Measurements from ENCODE around the gene LYAR. TPM values are rescaled to one million over a fixed set of nuclear protein-coding genes. Genes with fewer than 3 reads are reported as not detected.
"Not testable (repeated sequence)": the region's sequence is repeated elsewhere in the genome, so short reads cannot be mapped to it uniquely, and the experiment has no call there.

The LYAR gene
- total RNA-seq, 1 experiment from 2014 or later = 49.3 TPM

- DNase-seq (ENCODE audit: low spot score) = no peak
- no peaks in the 10 kb centered on the region for H3K36me3 ChIP-seq (ENCODE audit: insufficient read depth, low read length, poor library complexity, severe bottlenecking)
- CTCF ChIA-PET = no interaction called here
- no peaks in the 10 kb centered on the region for H3K4me1 ChIP-seq (ENCODE audit: insufficient read depth, low read length, poor library complexity, severe bottlenecking)
- no peak overlapping the region for H3K27ac ChIP-seq (ENCODE audit: low read depth, low read length, poor library complexity, severe bottlenecking)
- BruUV-seq (replicated peaks) = no TSS peak
- no peaks in the 10 kb centered on the region for H3K9me3 ChIP-seq (ENCODE audit: low read depth, low read length, poor library complexity, severe bottlenecking)
- intact Hi-C loops (cut with micrococcal nuclease; ENCODE audit: unreplicated experiment) = loop anchor here (10.0 kb wide), 1 partner anchor 181 kb away; no protein-coding TSS in a partner anchor
- H3K4me3 ChIP-seq (ENCODE audit: low read depth, low read length, poor library complexity, severe bottlenecking) = no peak overlapping the region
- no peak for TF ChIP-seq CTCF (conservative IDR thresholded peaks at IDR 0.05; ENCODE audit: low read depth, low read length)
- no peak for TF ChIP-seq EZH2 (IDR thresholded peaks at IDR 0.05; ENCODE audit: borderline replicate concordance, low read depth, low read length, poor library complexity, severe bottlenecking)
- POLR2A ChIA-PET (ENCODE audit: low non-redundant PET) = no interaction called here
- no peaks in the 10 kb centered on the region for H3K27me3 ChIP-seq (replicated peaks; ENCODE audit: insufficient read depth, low read depth, low read length, poor library complexity)
These were observed 35.8 kb downstream of the LYAR start for GRCh38 chr4:4254199-4254598.

GRCh38 chr4:4249866-4250265 is 40.1 kb downstream of the LYAR start:
- no peaks in the 10 kb centered on the region for H3K9me3 ChIP-seq (ENCODE audit: low read depth, low read length, poor library complexity, severe bottlenecking)
- intact Hi-C loops (cut with micrococcal nuclease; ENCODE audit: unreplicated experiment) = loop anchor here (10.0 kb wide), 1 partner anchor 185 kb away; no protein-coding TSS in a partner anchor
- TF ChIP-seq CTCF (conservative IDR thresholded peaks at IDR 0.05; ENCODE audit: low read depth, low read length) = no peak
- no peak for TF ChIP-seq EZH2 (IDR thresholded peaks at IDR 0.05; ENCODE audit: borderline replicate concordance, low read depth, low read length, poor library complexity, severe bottlenecking)
- ChIA-PET POLR2A (ENCODE audit: low non-redundant PET) (no interaction called here), CTCF (no interaction called here)
- H3K4me3 ChIP-seq (ENCODE audit: low read depth, low read length, poor library complexity, severe bottlenecking) = no peak overlapping the region
- DNase-seq (ENCODE audit: low spot score) = no peak
- peaks cover 4% of the 10 kb centered on the region for H3K4me1 ChIP-seq (ENCODE audit: insufficient read depth, low read length, poor library complexity, severe bottlenecking)
- H3K36me3 ChIP-seq (ENCODE audit: insufficient read depth, low read length, poor library complexity, severe bottlenecking) = peaks cover 12% of the 10 kb centered on the region
- BruUV-seq (replicated peaks) = no TSS peak
- H3K27me3 ChIP-seq (replicated peaks; ENCODE audit: insufficient read depth, low read depth, low read length, poor library complexity) = no peaks in the 10 kb centered on the region
- H3K27ac ChIP-seq (ENCODE audit: low read depth, low read length, poor library complexity, severe bottlenecking) = no peak overlapping the region

- H3K27ac ChIP-seq (ENCODE audit: low read depth, low read length, poor library complexity, severe bottlenecking); intact Hi-C loops (cut with micrococcal nuclease; ENCODE audit: unreplicated experiment): not testable (repeated sequence)
These were observed 40.6 kb downstream of the LYAR start for GRCh38 chr4:4249342-4249741.

GRCh38 chr4:4248885-4249203 is 41.1 kb downstream of the LYAR start:
- Histone ChIP-seq H3K9me3 (ENCODE audit: low read depth, low read length, poor library complexity, severe bottlenecking) (no peaks in the 10 kb centered on the region), H3K27ac (ENCODE audit: low read depth, low read length, poor library complexity, severe bottlenecking) (peak overlapping the region; percentile 92), H3K4me1 (ENCODE audit: insufficient read depth, low read length, poor library complexity, severe bottlenecking) (peaks cover 4% of the 10 kb centered on the region), H3K4me3 (ENCODE audit: low read depth, low read length, poor library complexity, severe bottlenecking) (peak overlapping the region; percentile 87), H3K36me3 (ENCODE audit: insufficient read depth, low read length, poor library complexity, severe bottlenecking) (peaks cover 12% of the 10 kb centered on the region), H3K27me3 (replicated peaks; ENCODE audit: insufficient read depth, low read depth, low read length, poor library complexity) (no peaks in the 10 kb centered on the region)
- ChIA-PET POLR2A (ENCODE audit: low non-redundant PET) (no interaction called here), CTCF (no interaction called here)
- DNase-seq (ENCODE audit: low spot score) = no peak
- intact Hi-C loops (cut with micrococcal nuclease; ENCODE audit: unreplicated experiment) = no loop called here
- no TSS peak for BruUV-seq (replicated peaks)
- TF ChIP-seq EZH2 (IDR thresholded peaks at IDR 0.05; ENCODE audit: borderline replicate concordance, low read depth, low read length, poor library complexity, severe bottlenecking) = no peak
- TF ChIP-seq CTCF (conservative IDR thresholded peaks at IDR 0.05; ENCODE audit: low read depth, low read length) = no peak

More at GRCh38 chr4:4249342-4249741, 40.6 kb downstream of the LYAR start:
- H3K4me1 ChIP-seq (ENCODE audit: insufficient read depth, low read length, poor library complexity, severe bottlenecking); CTCF ChIA-PET; H3K9me3 ChIP-seq (ENCODE audit: low read depth, low read length, poor library complexity, severe bottlenecking); H3K27me3 ChIP-seq (replicated peaks; ENCODE audit: insufficient read depth, low read depth, low read length, poor library complexity); BruUV-seq (replicated peaks); POLR2A ChIA-PET (ENCODE audit: low non-redundant PET); H3K4me3 ChIP-seq (ENCODE audit: low read depth, low read length, poor library complexity, severe bottlenecking); DNase-seq (ENCODE audit: low spot score): not testable (repeated sequence)
- peaks cover 12% of the 10 kb centered on the region for H3K36me3 ChIP-seq (ENCODE audit: insufficient read depth, low read length, poor library complexity, severe bottlenecking)

Data from A673 (cell line).